HFF-Myc (cell line): ENCODE data around the gene CES5A.

Source experiments
- DNase-seq: peaks from one replicate; pipeline ENCODE4 v3.0.0-alpha.2; 2011; ENCODE audit warnings: low read depth; ENCODE audit errors: extremely low read depth
- H3K4me3 ChIP-seq: replicated peaks from 2 replicates; pipeline ENCODE4 v1.5.1; 2011; ENCODE audit warnings: low read depth, mild to moderate bottlenecking, control low read depth, low read length
- CTCF ChIP-seq: IDR thresholded peaks from 2 replicates; pipeline ENCODE4 v1.5.1; 2012; ENCODE audit warnings: mild to moderate bottlenecking, low read depth, low read length, control low read depth; ENCODE audit errors: missing control alignments

Gene CES5A

GRCh38 chr16:55901566-55902217 is 26.5 kb upstream of the CES5A start:
- no peak overlapping the region for H3K4me3 ChIP-seq
- DNase-seq = no peak
- no peak for TF ChIP-seq CTCF

GRCh38 chr16:55900616-55901393 is 25.6 kb upstream of the CES5A start:
- TF ChIP-seq CTCF = no peak
- H3K4me3 ChIP-seq = no peak overlapping the region
- no peak for DNase-seq

- no peak for TF ChIP-seq CTCF
- DNase-seq = no peak
- no peak overlapping the region for H3K4me3 ChIP-seq
These were observed 24.7 kb upstream of the CES5A start for GRCh38 chr16:55899857-55900256.

GRCh38 chr16:55898592-55898991 is 23.4 kb upstream of the CES5A start:
- TF ChIP-seq CTCF = no peak
- no peak overlapping the region for H3K4me3 ChIP-seq
- no peak for DNase-seq

GRCh38 chr16:55892821-55893220 is 17.6 kb upstream of the CES5A start:
- H3K4me3 ChIP-seq = no peak overlapping the region
- no peak for TF ChIP-seq CTCF

GRCh38 chr16:55889518-55889917 is 14.3 kb upstream of the CES5A start:
- no peak for DNase-seq
- no peak overlapping the region for H3K4me3 ChIP-seq
- no peak for TF ChIP-seq CTCF

More at GRCh38 chr16:55892821-55893220, 17.6 kb upstream of the CES5A start:
- DNase-seq = no peak
